Small intestine (tissue), 7 donors: ENCODE measurements around the gene MRPL27. TPM values are rescaled to one million over a fixed set of nuclear protein-coding genes. Genes with fewer than 3 reads are reported as not detected.
"Not testable (repeated sequence)": the region's sequence is repeated elsewhere in the genome, so short reads cannot be mapped to it uniquely, and the experiment has no call there.

Experiments used
- DNase-seq, 2 donors: peaks; one replicate each; pipeline versions ENCODE4 v3.0.0 to v3.0.0-alpha.2; 2013
- FAIRE-seq: peaks from 2 replicates; lab custom pipeline; 2012; peaks lifted over from hg19 to GRCh38; lab: Jason Lieb, UNC
- H3K27ac ChIP-seq, 3 donors: one replicate each; pipeline ENCODE4 v1.5.1; 2013; ENCODE audit warnings: low read length in 2 of 3, mild to moderate bottlenecking in 2 of 3, control low read depth in 1 of 3, inconsistent platforms in 1 of 3, low read depth in 1 of 3, moderate library complexity in 1 of 3
- H3K27me3 ChIP-seq, 3 donors: one replicate each; pipeline ENCODE4 v1.6.1; 2013; ENCODE audit warnings: low read length in 3 of 3, inconsistent platforms in 1 of 3; ENCODE audit not compliant: control insufficient read depth in 3 of 3, insufficient read depth in 3 of 3
- H3K36me3 ChIP-seq, 3 donors: one replicate each; pipeline ENCODE4 v1.6.1; 2013; ENCODE audit warnings: low read length in 3 of 3, inconsistent platforms in 1 of 3, low read depth in 1 of 3, mild to moderate bottlenecking in 1 of 3, moderate library complexity in 1 of 3; ENCODE audit not compliant: control insufficient read depth in 3 of 3, insufficient read depth in 2 of 3
- H3K4me1 ChIP-seq, 3 donors: one replicate each; pipeline ENCODE4 v1.6.1; 2013; ENCODE audit warnings: low read length in 2 of 3, inconsistent platforms in 1 of 3, low read depth in 1 of 3, mild to moderate bottlenecking in 1 of 3, moderate library complexity in 1 of 3; ENCODE audit not compliant: control insufficient read depth in 3 of 3, insufficient read depth in 2 of 3
- H3K4me3 ChIP-seq, 3 donors: one replicate each; pipeline ENCODE4 v1.5.1; 2013; ENCODE audit warnings: low read length in 3 of 3, control low read depth in 1 of 3, inconsistent platforms in 1 of 3, low read depth in 1 of 3, mild to moderate bottlenecking in 1 of 3, moderate library complexity in 1 of 3
- H3K9me3 ChIP-seq, 2 donors: one replicate each; pipeline ENCODE4 v1.6.1; 2013; ENCODE audit warnings: low read depth in 1 of 2, low read length in 1 of 2; ENCODE audit not compliant: control insufficient read depth in 2 of 2, insufficient read depth in 1 of 2
- WGBS, 3 donors: extraction: QIAGEN DNeasy Blood & Tissue Kit; methylation state at CpG; one replicate each; pipeline ENCODE4 v1.1.7; 2013; 5-methylcytosine and 5-hydroxymethylcytosine counted together
- polyA plus RNA-seq, 4 donors: library from polyadenylated mRNA; stranded (reverse) in 3 of 4; unstranded in 1 of 4; fragments of 200-250 nt in 3 of 4; fragments of 120-200 nt in 1 of 4; gene quantifications; one replicate each; pipeline versions ENCODE4 v1.2.1 to v1.2.3, GENCODE V29; 2013
- donor health status: healthy with polysubstance abuse.
- donor health status: control.
- donor health status: control.
- donor health status: Bipolar disorder and iron deficiency.
- donor health status: healthy.

Gene MRPL27
- polyA plus RNA-seq, 4 donors: 70.9 to 247 (median 163) TPM

DNA sequence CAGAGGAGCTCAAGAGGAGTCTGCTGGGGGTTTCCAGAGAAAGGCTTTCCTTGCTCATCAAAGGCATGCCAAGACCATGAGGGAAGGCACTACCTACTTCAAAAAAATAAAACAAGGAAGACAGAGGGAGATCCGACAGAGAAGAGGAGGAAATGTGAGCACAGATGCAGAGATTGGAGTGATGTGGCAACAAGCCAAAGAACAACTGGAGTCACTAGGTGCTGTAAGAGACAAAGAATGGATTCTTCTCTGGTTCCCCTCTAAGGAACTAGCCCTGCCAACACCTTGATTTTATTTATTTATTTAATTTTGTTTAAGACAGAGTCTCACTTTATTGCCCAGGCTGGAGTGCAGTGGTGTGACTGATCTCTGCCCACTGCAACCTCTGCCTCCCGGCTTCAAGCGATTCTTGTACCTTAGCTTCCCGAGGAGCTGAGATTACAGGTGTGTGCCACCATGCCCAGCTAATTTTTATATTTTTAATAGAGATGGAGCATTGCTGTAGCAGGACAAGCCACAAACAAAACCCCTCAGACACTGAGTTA lies 39.3 kb upstream of the MRPL27 start:
- Histone ChIP-seq H3K4me1 (peaks cover 0 to 10% (median 0%) of the 10 kb centered on the region in 3 donors), H3K4me3 (no peak overlapping the region), H3K27me3 (no peaks in the 10 kb centered on the region), H3K36me3 (no peaks in the 10 kb centered on the region), H3K9me3 (peaks cover 0 to 5% of the 10 kb centered on the region in 2 donors), H3K27ac (peak overlapping the region in 1 of 3 donors; percentile 55)
- WGBS, 3 donors: 26 to 70% (median 59%) methylated on average over 4 of the region's 4 CpGs
- no peak for FAIRE-seq
- DNase-seq: peak in 1 of 2 donors; percentile 49

DNA sequence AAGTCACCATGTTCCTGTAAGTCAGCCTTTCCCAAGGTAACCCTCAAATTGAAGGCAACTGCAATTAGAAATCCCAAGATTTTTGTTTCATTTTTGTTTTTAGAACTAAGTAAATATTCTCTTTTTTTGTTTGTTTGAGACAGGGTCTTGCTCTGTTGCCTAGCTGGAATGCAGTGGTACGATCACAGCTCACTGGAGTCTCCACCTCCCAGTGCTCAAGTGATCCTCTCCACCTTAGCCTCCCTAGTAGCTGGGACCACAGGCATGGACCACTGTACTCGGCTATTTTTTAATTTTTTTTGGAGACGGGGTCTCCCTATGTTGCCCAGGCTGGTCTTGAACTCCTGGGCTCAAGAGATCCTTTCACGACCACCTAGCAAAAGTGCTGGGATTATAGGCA lies 34.9 kb upstream of the MRPL27 start:
- Histone ChIP-seq H3K4me3 (no peak overlapping the region), H3K4me1 (no peaks in the 10 kb centered on the region), H3K36me3 (no peaks in the 10 kb centered on the region), H3K27ac (no peak overlapping the region), H3K9me3 (peaks cover 0 to 5% of the 10 kb centered on the region in 2 donors), H3K27me3 (peaks cover 0 to 4% (median 0%) of the 10 kb centered on the region in 3 donors)
- no peak for FAIRE-seq
- WGBS, 3 donors: 68 to 82% (median 75%) methylated on average over 4 of the region's 4 CpGs
- DNase-seq: no peak

DNA sequence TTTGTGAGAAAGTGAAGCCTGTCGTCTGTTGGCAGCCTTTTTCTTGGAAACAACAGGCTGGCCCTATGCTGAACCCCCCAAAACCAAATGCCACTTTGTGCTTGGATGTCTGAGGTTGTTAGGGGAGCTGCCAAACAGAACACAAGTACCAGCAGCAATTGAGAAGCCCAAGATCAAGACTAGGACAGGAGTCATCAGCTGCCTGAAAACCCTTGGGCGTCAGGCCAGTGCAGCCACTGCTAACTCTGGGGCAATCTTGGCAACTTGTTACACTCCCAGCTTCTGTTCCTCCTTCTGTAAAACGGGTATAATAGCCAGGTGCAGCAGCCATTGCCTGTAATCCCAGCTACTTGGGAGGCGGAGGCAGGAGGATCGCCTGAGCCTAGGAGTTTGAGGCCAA lies 33.6 kb upstream of the MRPL27 start:
- H3K36me3 ChIP-seq: no peaks in the 10 kb centered on the region
- WGBS, 3 donors: 74 to 82% (median 81%) methylated on average over 5 of the region's 5 CpGs
- H3K4me1 ChIP-seq: no peaks in the 10 kb centered on the region
- no peak overlapping the region for H3K27ac ChIP-seq
- no peak overlapping the region for H3K4me3 ChIP-seq
- no peaks in the 10 kb centered on the region for H3K9me3 ChIP-seq
- FAIRE-seq: no peak
- DNase-seq: no peak
- peaks cover 0 to 4% (median 0%) of the 10 kb centered on the region in 3 donors for H3K27me3 ChIP-seq

DNA sequence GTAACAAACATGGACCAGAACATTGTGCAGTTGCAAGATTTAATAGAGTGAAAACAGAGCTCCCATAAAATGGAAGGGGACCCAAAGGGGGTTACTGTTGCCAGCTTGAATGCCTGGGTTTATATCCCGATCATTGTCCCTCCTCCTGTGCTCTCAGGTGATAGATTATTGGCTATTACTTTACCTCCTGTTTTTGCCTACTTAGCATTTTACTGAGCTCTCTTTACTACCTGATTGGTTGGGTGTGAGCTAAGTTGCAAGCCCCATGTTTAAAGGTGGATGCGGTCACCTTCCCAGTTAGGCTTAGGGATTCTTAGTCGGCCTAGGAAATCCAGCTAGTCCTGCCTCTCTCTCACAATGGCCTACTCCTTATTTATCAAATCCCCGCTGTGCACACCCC lies 32.4 kb upstream of the MRPL27 start:
- not testable (repeated sequence) for H3K4me3 ChIP-seq, H3K4me1 ChIP-seq, H3K27ac ChIP-seq, DNase-seq, H3K9me3 ChIP-seq, H3K27me3 ChIP-seq, H3K36me3 ChIP-seq, FAIRE-seq
- 84 to 89% (median 88%) methylated on average over 4 of the region's 4 CpGs for WGBS, 3 donors

DNA sequence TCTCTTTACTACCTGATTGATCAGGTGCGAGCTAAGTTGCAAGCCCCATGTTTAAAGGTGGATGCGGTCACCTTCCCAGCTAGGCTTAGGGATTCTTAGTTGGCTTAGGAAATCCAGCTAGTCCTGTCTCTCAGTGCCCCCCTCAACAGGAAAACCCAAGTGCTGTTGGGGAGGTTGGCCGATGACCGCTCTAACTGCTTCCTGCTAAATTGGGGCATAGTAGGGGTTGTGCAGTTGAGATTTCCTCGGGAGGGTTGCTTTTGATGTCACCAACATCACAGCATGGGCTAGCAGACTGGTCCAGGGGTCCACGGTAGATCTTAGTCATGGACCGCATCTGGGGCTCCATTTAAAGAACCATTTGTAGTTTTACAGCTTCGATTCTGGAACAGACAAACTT lies 26.6 kb upstream of the MRPL27 start:
- 91 to 94% (median 94%) methylated on average over 8 of the region's 8 CpGs for WGBS, 3 donors
- H3K27ac ChIP-seq: not testable (repeated sequence)

DNA sequence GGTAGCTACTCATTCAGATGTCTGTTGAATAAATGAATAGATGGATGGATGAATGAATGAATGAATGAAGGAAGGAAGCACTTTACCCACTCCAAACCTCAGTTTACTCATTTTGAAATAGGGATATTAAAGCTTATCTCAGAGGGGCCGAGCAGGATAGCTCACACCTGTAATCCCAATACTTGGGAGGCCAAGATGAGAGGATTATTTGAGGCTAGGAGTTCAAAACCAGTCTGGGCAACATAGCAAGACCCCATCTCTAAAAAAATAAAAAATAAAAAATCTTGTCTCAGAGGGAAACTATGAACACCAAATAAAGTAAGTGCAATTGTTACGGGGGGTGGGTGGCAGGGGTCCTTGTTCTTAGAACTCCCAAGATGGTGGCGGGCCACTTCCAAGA lies 25.7 kb upstream of the MRPL27 start:
- not testable (repeated sequence) for DNase-seq, H3K27me3 ChIP-seq, H3K27ac ChIP-seq, FAIRE-seq, H3K4me3 ChIP-seq, H3K9me3 ChIP-seq
- Histone ChIP-seq H3K36me3 (peaks cover 2 to 15% (median 4%) of the 10 kb centered on the region in 3 donors), H3K4me1 (peaks cover 0 to 14% (median 2%) of the 10 kb centered on the region in 3 donors)
- 94 to 99% (median 95%) methylated on average over 3 of the region's 3 CpGs for WGBS, 3 donors

More for the DNA sequence above, 26.6 kb upstream of the MRPL27 start:
- peaks cover 0 to 14% (median 2%) of the 10 kb centered on the region in 3 donors for H3K4me1 ChIP-seq
- not testable (repeated sequence) for H3K9me3 ChIP-seq, H3K4me3 ChIP-seq, DNase-seq, H3K27me3 ChIP-seq, H3K36me3 ChIP-seq, FAIRE-seq

DNA sequence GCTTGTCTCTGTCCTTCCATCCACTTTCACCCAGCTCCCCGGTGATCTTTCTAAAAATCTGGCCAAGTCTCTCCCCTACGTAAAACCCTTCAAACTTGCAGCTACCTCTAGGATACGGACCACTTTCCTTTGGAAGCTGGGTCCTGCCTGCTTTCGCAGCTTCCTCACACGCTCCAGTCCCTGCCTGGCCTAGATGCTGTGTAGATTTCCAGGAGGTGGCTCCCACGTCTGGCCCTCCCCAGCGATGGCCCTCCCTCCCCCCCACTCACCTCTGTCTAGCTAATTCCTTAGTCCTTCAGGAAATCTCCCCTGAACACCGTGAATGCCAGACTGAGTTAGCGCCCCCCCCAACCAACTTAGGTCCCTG lies 24.9 kb upstream of the MRPL27 start:
- Histone ChIP-seq H3K27ac (no peak overlapping the region), H3K4me3 (peak overlapping the region in 1 of 3 donors; percentile 99), H3K9me3 (no peaks in the 10 kb centered on the region), H3K27me3 (no peaks in the 10 kb centered on the region), H3K4me1 (peaks cover 0 to 14% (median 2%) of the 10 kb centered on the region in 3 donors), H3K36me3 (peaks cover 2 to 22% (median 10%) of the 10 kb centered on the region in 3 donors)
- no peak for DNase-seq
- 52 to 63% (median 56%) methylated on average over 9 of the region's 9 CpGs for WGBS, 3 donors
- FAIRE-seq: no peak

DNA sequence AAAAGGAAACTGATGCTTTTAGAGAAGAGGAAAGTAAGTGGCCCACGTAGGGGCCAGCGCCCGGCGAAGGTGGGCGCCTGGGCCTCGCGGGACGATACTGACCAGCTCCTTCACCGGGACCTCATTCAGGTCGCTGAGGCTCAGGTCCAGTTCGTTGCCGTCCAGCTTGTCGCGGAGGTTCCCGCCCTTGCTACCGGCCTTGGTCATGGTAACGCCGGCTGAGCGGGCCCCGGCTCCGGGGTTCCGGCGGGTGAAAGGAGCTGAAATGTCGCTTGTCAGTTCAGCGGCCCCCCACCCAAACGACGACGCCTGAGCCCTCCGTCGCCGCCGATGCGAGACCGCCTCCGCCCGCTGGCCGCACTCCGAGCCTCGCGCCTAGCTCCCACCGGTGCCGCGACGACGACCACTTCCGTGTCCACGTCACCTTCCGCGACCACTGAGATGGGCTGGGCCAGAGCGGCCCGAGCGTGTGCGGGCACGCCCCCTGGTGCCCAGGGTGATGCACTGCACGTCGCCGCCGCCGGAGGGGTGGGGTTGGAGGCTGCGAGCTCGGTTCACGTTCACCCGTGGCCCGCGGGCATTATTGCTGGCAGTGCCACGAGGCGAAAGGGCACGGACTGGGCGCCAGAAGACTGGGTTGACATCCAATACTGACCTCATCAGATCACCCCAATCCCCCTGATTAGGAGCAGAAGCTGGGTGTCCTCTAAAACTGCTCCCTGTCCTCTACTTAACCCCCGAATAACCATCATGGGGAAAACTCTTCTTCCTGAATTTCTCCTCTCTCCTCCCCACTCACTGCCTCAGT lies 24.3 kb upstream of the MRPL27 start, which contains the start of gene LRRC59:
Gene LRRC59, minus strand, starts transcription at position 413 of the 808 bp plus-strand sequence. Its CDS starts 206 bp downstream, at position 207.
- Histone ChIP-seq H3K9me3 (no peaks in the 10 kb centered on the region), H3K4me3 (peak within 1 kb of the TSS; percentile 80 to 99 (median 90)), H3K36me3 (peaks cover 5 to 28% (median 12%) of the 10 kb centered on the region in 3 donors), H3K4me1 (peaks cover 0 to 17% (median 2%) of the 10 kb centered on the region in 3 donors), H3K27me3 (no peaks in the 10 kb centered on the region), H3K27ac (peak within 1 kb of the TSS; percentile 88 to 96 (median 93))
- no peak for FAIRE-seq
- 0 to 1% (median 1%) methylated on average over 70 of the region's 70 CpGs for WGBS, 3 donors
- DNase-seq: peak; percentile 84 to 95
